ENCODE measurements around the gene TRIP13.

DNA sequence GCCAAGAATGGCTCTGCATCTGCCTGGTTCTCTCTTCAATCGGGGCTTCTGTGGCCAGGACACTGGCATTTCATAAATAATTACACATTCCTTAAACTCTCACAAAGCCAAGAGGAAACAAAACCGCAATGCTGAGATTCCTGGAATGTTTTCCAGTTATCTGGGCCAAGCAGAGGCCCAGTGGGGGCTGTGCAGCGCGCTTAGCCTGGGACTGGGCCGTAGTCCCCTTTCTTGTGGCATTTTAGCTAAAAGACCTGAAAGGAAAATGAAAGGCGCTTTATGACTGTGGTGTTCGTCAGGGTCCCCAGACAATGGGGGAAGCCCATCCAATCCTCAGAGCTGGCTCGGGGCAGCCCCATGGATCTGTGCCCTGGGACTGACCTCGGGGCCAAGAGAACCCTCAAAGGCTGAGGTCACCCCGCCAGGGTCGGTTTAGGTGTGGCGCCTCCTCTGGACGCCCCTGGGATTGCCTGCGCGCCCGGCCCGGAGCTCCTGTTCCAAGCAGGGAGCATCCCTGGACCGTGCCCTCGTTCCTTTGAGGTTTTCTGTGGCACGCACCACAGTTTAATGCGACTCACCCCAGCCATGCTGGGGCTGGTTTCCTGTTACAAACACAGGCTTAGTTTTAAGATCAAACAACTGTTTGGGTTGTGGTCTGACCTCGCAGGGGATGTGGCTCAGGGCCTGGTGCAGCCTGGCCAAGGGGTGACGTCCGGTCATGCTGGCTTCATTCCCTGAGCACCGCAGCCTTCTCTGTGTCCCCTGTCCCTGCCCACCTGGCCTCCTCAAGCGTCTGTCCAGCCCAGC, 64.5 kb downstream of the TRIP13 start:
- TF ChIP-seq CTCF (IDR thresholded peaks at IDR 0.05), result no peak
- TF ChIP-seq POLR2A (IDR thresholded peaks at IDR 0.05), result no peak

All from Peyer's patch (tissue), 4 donors.